ENCODE results near the gene GSTA4. TPM values are rescaled to one million over a fixed set of nuclear protein-coding genes. Genes with fewer than 3 reads are reported as not detected.

Gene GSTA4
- total and polyA plus RNA-seq, 2 donors (not counting 3 experiments of a cell fraction or from before 2014, with no cell fraction given): 15.0 to 24.6 TPM

DNA sequence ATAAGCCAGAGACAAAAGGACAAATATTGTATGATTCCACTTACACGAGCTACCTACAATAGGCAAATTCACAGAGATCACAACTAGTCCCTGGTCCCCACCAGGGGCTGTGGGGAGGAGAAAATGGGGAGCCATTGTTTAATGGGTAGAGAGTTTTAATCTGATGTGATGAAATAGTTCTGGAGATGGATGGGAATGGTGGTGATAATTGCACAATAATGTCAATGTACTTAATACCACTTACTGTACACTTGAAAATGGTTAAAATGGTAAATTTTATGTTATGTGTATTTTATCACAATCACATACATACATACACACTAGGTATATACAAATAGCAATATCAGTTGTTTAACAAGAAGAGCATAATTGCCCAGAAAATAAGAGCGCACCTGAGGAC is 61.3 kb downstream of the GSTA4 start:
- POLR2A ChIA-PET: no interaction called here
- CTCF ChIA-PET: no interaction called here
- DNase-seq (ENCODE audit: low read depth, low spot score): no peak
- H3K4me1 ChIP-seq (ENCODE audit: control insufficient read depth, extremely low read depth, insufficient read depth, low read length): peaks cover 11% of the 10 kb centered on the region
- intact Hi-C loops (cut with micrococcal nuclease) (no loop called here), dilution Hi-C loops (cut with MboI; ENCODE audit: extremely low pct_ligation_motif_present, low sequenced_read_pairs) (no loop called here)
- FAIRE-seq: no peak
- no TSS peak for BruUV-seq (replicated peaks)
- no peaks in the 10 kb centered on the region for H3K9me3 ChIP-seq (replicated peaks; ENCODE audit: control insufficient read depth, insufficient read depth, low read length)
- no peaks in the 10 kb centered on the region for H3K36me3 ChIP-seq (ENCODE audit: control insufficient read depth in 2 of 2, extremely low read depth in 1 of 2, insufficient read depth in 2 of 2, low read length in 2 of 2)
- H3K4me3 ChIP-seq (replicated peaks in 1 of 3; ENCODE audit: insufficient read depth in 1 of 3, low read depth in 1 of 3, low read length in 3 of 3): no peak overlapping the region
- no peak for TF ChIP-seq CTCF (IDR thresholded peaks at IDR 0.05; ENCODE audit: extremely low read depth in 1 of 2, insufficient read depth in 1 of 2, low read depth in 1 of 2, low read length in 2 of 2)
- TF ChIP-seq, protein P1, sequence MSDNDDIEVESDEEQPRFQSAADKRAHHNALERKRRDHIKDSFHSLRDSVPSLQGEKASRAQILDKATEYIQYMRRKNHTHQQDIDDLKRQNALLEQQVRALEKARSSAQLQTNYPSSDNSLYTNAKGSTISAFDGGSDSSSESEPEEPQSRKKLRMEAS (IDR thresholded peaks at IDR 0.05; ENCODE audit: insufficient read depth, insufficient read length): no peak
- TF ChIP-seq GATA2 (IDR thresholded peaks at IDR 0.05; ENCODE audit: insufficient read depth, insufficient read length, low read depth, low read length): no peak
- TF ChIP-seq MYC (IDR thresholded peaks at IDR 0.05; ENCODE audit: low read depth, low read length): no peak
- no peak overlapping the region for H3K27ac ChIP-seq (ENCODE audit: insufficient read depth, low read depth, low read length)
- no peaks in the 10 kb centered on the region for H4K20me1 ChIP-seq (replicated peaks; ENCODE audit: control insufficient read depth, extremely low read depth, insufficient read depth, low read length)
- H3K79me2 ChIP-seq (ENCODE audit: control insufficient read depth, insufficient read depth, low read length): no peaks in the 10 kb centered on the region
- no peaks in the 10 kb centered on the region for H3K9me1 ChIP-seq (replicated peaks; ENCODE audit: control insufficient read depth, extremely low read depth, insufficient read depth, low read length)
- peaks cover 0 to 2% of the 10 kb centered on the region in 2 experiments for H3K27me3 ChIP-seq (ENCODE audit: control insufficient read depth in 2 of 2, insufficient read depth in 2 of 2, low read length in 2 of 2)
- no peak overlapping the region for H3K4me2 ChIP-seq (ENCODE audit: insufficient read depth, low read length)
- H3K9ac ChIP-seq (replicated peaks; ENCODE audit: extremely low read depth, insufficient read depth, low read length): no peak overlapping the region
- no peak overlapping the region for H2AFZ ChIP-seq (ENCODE audit: low read depth, low read length)

DNA sequence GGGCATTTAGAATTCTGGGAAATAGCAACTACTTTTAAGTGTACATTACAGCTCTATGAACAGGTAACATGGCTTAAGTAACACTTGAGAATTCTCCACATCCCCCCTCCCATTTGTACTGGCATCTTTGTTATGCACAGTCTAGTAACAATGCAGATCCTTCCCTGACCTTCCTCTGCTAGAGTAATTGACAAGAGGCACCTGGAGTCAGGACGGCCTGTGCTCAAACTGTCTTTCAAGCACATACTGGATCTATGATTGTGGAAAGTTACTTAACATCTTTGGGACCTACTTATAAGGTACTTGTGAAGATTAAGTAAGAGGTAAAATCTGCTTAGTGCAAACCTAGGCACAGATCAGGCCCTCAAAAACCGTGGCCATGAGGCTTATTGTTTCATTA is 63.7 kb downstream of the GSTA4 start:
- ChIA-PET POLR2A (no interaction called here), CTCF (interaction anchor here (0.8 kb wide), 1 partner anchor 65 kb away, joined by 6 read pairs; no protein-coding TSS in a partner anchor)
- Histone ChIP-seq H3K4me3 (replicated peaks in 1 of 3; ENCODE audit: insufficient read depth in 1 of 3, low read depth in 1 of 3, low read length in 3 of 3) (no peak overlapping the region), H3K79me2 (ENCODE audit: control insufficient read depth, insufficient read depth, low read length) (no peaks in the 10 kb centered on the region), H2AFZ (ENCODE audit: low read depth, low read length) (no peak overlapping the region), H3K4me2 (ENCODE audit: insufficient read depth, low read length) (no peak overlapping the region), H3K27ac (ENCODE audit: insufficient read depth, low read depth, low read length) (no peak overlapping the region), H4K20me1 (replicated peaks; ENCODE audit: control insufficient read depth, extremely low read depth, insufficient read depth, low read length) (no peaks in the 10 kb centered on the region), H3K9me3 (replicated peaks; ENCODE audit: control insufficient read depth, insufficient read depth, low read length) (no peaks in the 10 kb centered on the region), H3K9ac (replicated peaks; ENCODE audit: extremely low read depth, insufficient read depth, low read length) (no peak overlapping the region), H3K9me1 (replicated peaks; ENCODE audit: control insufficient read depth, extremely low read depth, insufficient read depth, low read length) (no peaks in the 10 kb centered on the region), H3K36me3 (ENCODE audit: control insufficient read depth in 2 of 2, extremely low read depth in 1 of 2, insufficient read depth in 2 of 2, low read length in 2 of 2) (no peaks in the 10 kb centered on the region), H3K4me1 (ENCODE audit: control insufficient read depth, extremely low read depth, insufficient read depth, low read length) (peaks cover 11% of the 10 kb centered on the region), H3K27me3 (ENCODE audit: control insufficient read depth in 2 of 2, insufficient read depth in 2 of 2, low read length in 2 of 2) (no peaks in the 10 kb centered on the region)
- BruUV-seq (replicated peaks): no TSS peak
- TF ChIP-seq CTCF (IDR thresholded peaks at IDR 0.05; ENCODE audit: extremely low read depth in 1 of 2, insufficient read depth in 1 of 2, low read depth in 1 of 2, low read length in 2 of 2): no peak
- TF ChIP-seq JUN (IDR thresholded peaks at IDR 0.05; ENCODE audit: borderline replicate concordance, insufficient read depth, insufficient read length, low read depth): no peak
- DNase-seq (ENCODE audit: low read depth, low spot score) (no peak), FAIRE-seq (no peak)
- dilution Hi-C loops (cut with MboI; ENCODE audit: extremely low pct_ligation_motif_present, low sequenced_read_pairs): no loop called here
- intact Hi-C loops (cut with micrococcal nuclease): no loop called here

All from endothelial cell of umbilical vein (primary cell).